A204.1 (cell line): ENCODE data around the gene ITGB7.

Source experiments
- FAIRE-seq: peaks from 2 replicates; lab custom pipeline; 2012; peaks lifted over from hg19 to GRCh38; lab: Jason Lieb, UNC

Gene ITGB7, protein sequence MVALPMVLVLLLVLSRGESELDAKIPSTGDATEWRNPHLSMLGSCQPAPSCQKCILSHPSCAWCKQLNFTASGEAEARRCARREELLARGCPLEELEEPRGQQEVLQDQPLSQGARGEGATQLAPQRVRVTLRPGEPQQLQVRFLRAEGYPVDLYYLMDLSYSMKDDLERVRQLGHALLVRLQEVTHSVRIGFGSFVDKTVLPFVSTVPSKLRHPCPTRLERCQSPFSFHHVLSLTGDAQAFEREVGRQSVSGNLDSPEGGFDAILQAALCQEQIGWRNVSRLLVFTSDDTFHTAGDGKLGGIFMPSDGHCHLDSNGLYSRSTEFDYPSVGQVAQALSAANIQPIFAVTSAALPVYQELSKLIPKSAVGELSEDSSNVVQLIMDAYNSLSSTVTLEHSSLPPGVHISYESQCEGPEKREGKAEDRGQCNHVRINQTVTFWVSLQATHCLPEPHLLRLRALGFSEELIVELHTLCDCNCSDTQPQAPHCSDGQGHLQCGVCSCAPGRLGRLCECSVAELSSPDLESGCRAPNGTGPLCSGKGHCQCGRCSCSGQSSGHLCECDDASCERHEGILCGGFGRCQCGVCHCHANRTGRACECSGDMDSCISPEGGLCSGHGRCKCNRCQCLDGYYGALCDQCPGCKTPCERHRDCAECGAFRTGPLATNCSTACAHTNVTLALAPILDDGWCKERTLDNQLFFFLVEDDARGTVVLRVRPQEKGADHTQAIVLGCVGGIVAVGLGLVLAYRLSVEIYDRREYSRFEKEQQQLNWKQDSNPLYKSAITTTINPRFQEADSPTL

DNA sequence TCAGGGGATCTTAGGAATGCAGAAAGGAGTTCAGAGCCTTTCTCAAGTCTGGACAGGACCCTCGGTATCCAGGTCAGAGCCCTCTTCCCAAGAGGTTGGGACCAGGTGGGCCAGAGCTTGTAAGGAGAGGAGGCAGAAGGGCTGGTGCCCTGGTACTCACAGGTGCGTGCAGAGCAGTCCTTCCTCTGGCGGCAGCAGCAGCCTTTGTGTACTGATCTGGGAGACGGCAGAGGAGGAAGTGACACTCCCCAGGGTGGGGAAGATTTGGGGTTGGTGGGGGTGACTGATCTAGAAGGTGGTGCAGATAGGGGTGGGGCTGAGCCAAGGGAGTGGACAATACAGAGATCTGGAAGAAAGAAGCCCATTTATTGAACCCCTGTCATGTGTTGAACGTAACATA, at the start of gene ITGB7:
TSS of gene ITGB7 (minus strand) at position 210 of the 400 bp plus-strand sequence. CDS start 6,808 bp downstream, outside the sequence.
- no peak for FAIRE-seq

DNA sequence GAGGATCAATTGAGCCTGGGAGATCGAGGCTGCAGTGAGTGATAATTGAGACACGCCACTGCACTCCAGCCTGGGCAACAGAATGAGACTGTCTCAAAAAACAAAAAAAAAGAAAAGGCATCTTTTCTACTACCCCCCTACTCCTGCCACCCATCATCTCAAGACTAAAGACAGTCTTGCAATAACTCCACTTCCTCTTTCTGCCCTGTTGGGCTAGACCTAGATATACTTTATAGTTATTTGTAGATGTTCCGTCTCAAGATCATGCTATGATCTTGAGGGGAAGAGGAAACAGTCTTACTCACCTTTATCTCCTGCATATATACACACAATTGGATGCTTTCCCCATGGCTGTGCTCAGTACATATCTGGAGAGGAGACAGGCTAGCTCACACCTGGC, 48.9 kb upstream of the ITGB7 start:
- no peak for FAIRE-seq

DNA sequence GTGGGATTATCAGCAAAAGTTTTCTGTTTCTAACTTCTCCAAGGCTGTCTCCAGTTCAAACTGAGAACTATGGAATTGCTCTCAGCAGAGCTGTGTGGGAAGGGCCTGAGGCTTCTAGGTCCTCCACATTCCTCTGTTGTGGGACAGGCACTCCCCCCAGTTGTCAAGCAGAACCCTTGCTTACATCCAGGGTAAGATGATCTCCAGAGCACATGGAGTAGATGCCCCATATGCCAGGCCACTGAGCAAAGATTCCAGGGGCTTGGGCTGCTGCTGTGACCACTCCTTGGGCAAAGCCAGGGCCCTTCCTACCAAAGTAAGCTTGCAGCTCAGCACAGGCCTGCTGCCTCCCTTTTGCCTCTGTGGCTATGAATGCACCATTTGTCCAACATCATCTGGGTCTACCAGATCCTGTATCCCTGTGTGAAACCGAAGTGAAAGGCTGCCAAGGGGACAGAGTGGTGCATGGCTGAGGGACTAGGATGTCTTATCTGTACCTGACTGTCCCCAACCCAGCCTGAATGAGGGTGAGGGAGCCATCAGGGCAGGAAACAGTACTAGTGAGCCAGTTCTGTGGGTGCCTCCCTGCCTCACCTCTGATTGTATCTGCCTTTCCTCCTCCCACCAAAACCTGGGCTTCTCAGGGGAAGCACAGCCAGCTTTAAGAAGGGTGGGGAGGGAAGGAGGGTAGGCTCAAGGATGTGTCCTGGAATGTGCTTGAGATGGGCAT, 47.9 kb upstream of the ITGB7 start:
- no peak for FAIRE-seq

DNA sequence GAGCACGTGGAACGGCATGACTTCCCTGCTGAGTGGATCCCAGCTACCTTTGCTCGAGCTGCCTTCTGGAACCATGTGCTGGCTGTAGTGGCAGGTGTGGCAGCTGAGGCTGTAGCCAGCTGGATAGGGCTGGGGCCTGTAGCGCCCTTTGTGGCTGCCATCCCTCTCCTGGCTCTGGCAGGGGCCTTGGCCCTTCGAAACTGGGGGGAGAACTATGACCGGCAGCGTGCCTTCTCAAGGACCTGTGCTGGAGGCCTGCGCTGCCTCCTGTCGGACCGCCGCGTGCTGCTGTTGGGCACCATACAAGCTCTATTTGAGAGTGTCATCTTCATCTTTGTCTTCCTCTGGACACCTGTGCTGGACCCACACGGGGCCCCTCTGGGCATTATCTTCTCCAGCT, 46.2 kb upstream of the ITGB7 start:
- FAIRE-seq, result no peak

DNA sequence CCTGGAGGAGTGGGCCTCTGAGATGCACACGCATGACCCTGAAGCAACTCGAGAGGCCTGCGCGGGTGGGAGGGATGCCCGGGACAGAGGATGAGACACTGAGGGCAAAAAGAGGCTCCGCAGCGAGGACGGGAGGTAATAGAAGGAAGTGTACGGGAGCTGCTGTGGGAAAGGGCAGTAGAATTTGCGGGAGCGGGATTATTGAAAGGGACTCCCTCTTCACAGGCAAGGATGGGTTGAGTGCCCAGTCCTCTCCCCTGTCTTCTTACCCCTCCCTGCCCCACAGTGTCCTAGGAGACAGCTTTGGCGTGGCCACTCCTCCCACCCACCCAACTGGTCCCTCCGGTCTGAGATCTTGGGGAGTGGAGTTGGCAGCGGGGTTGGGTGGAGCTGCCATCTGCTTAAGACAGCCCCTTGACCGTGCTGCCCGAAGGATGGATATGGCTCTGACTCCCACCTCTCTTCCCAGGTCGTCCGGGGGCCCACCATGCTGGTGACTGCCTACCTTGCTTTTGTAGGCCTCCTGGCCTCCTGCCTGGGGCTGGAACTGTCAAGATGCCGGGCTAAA, 45.4 kb upstream of the ITGB7 start:
- no peak for FAIRE-seq

DNA sequence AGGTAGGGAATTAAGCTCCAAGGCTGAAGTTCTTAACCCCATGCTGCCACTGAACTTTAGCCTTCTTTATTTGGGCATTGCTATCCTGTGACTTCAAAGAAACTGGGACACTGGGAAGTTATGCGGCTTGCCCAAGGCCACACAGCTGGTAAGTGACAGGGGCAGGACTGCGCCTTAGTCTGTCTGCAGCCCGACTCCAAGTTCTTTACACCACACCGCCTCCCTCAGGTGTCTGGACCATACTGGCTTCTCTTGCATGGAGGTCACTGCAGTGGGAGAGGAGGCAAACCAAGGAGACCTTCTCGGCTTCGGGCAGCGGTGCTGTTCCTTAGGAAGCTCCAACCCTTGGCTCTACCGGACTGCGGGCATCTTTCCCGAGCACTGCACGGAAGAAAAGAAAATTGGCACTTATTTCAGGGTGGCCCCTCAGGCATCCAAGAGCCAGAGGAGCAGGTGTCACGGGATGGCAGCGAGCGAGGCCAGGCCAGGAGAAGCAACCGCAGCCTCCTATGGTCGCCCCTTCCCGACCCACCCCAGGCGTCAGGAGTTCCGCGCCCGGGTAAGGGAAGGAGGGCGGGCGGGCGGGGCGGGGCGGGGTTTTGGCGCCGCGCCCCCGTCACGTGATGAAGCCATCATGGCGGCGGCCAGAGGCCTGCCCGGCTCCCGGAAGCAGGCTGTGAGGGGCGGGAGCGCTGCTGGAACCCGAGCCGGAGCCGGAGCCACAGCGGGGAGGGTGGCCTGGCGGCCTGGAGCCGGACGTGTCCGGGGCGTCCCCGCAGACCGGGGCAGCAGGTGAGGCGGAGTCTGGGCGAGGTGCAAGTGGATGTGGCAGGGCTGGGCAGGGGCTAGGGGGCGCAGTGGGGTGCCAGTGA, 44.7 kb upstream of the ITGB7 start:
- FAIRE-seq, result no peak

DNA sequence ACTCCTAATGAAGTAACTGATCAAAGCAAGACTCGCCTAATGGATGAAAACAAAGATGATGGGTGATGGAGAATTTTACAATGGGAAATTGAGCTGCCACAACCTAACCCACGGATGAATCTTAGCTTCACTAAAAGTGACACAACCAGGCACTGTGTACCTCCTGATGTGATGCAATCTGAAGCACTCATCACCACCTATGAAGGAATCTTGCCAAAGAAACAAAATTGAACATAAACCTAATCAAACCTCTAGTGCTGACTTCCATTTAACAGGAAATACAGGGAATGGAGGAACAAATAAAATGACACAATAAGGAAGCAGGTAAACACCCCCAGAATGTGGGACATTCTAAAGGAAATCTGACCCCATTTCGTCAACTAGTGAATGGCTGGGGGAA, 38.2 kb upstream of the ITGB7 start:
- no peak for FAIRE-seq

DNA sequence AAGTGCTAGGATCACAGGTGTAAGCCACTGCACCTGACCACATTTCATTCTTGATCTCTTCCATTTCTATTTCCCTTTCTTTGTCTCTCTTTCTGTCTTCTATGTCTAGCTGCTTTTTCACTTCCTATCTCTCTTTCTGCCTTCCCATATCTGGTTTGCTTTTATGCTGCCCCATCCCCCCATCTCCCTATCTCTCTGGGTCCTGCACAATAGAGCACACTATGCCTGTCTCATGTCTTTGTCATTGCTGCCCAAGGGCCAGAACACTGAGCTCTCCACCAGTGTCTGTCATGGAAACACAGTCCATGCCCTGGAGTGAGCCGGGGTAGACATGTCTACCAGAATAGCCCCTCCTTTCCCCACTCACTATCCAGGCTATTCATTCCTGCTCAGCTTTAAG, 37.3 kb upstream of the ITGB7 start:
- no peak for FAIRE-seq

DNA sequence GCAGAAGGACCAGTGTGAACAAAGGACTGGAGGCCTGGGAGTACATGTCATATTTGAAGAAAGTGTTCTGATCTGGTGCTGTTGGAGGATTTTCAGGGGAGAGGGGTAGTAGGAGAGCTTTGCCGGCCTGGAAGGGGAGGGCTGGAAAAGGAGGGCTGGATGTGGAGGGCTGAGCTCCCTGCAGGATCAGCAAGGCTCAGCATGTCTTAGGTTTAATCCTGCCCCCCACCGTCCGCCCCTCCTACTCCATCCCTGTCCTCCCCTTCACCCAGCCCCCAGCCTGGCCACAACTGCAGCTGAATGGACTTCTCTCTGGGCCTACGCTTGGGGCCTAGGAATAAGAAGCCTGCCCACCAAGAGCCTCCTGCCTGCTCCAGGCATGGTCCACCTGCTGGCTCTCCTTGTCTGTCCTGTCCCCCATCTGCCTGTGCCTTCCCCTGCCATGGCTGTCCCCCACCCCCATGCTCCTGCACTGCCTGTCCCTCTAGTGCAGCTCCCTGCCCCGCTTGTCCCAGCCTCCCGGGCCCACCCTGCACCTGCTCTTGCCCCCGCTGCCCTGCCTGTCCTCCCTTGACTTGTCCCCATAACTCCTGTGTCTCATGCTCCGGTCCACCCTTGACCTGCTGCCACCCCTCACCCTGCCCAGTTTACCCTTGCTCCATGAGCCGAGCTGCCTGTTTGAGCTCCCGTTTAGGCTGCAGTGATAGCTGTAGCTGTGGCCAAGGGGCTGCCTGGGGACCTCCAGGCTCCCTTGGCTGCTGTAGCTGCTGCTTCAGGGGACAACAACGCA, 34.8 kb upstream of the ITGB7 start:
- no peak for FAIRE-seq

DNA sequence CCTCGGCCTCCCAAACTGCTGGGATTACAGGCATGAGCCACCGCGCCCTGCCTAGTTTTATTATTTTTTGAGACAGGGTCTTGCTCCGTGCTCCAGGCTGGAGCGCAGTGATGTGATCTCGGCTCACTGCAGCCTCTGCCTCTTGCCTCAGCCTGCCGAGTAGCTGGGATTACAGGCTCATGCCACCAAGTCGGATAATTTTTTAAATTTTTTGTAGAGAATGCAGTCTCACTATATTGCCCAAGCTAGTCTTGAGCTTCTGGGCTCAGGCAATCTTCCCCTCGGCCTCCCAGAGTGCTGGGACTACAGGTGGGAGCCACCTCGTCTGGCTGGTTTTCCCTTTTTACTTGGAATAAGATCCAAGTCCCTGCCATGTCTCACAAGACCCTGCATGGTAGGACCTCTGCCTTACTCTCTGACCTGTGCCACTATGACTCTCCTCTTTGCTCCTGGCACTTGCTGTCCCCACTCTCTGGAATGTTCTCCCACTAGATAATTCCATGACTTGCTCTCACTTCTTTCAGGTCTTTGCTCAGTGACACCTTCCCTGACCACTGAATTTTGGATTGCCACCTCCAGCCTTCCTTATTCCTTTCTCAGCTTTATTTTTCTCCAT, 32.7 kb upstream of the ITGB7 start:
- no peak for FAIRE-seq

DNA sequence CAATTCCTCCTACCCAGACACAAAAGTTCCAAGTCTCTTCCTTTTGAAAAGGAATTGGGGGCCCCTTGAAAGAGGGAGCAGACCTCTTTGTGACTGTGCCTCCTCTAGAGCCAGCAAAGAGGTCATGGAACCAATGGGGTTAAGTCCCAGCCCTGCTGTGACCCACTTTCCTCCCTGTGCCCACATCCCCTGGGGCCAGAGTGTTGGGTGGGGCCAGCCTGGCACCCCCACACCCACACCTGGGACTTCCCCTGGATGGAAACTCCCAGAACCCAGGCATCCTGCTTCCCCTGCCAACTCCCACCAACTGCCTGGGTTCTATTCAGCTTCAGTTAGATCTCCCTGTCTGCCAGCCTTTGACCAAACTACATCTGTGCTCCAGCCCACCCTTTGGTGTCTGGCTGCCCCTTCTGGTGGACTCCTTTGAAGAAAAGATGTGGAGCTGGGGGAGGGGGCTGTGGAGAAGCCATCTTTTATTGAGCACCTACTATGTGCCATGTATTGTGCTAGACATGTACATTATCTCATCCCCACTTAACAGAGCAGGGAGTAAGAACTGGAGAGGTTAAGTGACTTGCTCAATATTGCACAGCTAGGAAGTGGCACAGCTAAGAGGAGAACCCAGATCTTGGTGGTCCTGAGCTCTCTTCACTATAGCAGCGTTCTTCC, 29.5 kb upstream of the ITGB7 start:
- FAIRE-seq, result no peak

DNA sequence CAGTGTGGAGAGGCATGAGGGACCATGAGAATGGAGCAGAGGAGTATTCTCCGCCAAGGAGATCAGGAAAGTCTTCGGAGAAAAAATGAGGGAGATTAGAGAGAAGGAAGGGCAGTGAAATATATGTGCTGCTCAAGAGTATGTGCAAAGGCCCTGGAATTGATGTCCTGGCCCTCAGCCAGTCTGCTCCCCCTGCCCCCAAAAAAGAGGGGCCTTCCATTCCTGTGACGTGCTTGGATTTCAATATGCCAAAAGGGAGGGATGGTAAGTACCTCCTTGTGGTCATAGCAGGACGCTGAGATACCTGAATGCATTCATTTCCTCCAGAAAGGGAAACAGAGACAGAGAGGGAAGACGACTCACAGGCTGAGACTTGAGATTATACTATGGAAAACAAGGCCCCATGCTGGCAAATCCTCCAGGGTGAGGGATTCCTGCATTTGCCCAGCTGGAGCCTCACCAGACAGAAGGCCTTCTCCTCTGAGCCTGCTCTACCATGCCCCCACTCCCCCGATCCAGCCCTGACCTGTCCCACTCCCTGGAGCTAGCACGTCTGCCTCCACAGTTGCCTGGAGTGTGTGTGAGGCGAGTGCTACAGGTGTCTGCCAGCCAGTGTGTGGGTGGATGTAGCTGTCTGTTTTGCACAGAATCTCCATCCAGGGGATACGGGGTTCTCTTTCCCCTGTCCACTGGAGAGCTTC, 28.8 kb upstream of the ITGB7 start:
- FAIRE-seq, result no peak

DNA sequence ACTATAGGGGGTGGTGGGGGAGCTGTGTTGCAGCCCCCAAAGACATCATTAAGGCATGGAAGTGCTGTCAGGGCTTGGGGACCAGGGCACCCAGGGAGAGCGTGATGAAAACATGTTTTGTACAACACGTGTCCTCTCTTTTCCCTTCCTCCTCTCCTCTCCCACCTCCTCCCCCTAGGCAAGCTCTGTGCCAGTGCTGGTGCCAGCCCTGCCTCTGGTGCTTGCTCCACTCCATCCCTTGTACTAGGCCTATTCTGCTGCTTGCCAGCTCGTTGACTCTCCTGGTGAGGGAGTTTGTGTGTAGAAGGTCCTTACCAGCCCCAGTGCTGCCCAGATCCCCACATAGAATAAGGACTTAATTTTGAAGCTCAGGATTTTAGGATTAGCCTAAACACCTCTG, 28.1 kb upstream of the ITGB7 start:
- no peak for FAIRE-seq

DNA sequence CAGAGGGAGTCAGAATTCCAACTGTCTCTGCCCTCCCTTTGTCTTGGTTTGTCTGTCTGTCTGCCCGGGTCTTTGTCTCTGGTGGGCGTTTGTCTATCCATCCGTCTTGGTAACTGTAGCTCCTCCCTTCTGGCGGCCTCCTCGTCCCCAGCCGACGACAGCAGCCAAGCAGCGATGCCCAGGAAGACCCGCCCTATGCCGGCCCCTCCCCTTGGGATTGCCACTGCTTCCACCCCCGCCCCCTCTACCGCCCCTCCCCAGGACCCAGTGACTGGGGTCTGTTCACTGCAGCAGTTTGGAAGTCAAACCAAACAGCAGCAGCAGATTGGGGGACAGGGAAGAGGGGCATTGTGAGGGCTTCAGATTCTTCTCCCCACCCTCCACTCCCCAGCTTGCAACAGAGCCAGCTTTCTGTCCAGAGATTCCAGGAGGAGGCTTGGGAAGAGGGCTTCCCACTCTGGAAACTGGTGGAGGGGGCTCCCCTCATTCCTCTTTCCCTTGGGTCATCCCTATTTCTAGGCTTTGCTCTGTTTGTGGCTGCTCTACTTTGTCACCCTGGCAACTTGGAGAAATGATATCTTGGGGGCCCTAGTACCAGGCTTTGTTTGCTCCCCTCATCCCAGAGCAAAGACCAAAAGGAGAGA, 27.3 kb upstream of the ITGB7 start:
- FAIRE-seq, result no peak

DNA sequence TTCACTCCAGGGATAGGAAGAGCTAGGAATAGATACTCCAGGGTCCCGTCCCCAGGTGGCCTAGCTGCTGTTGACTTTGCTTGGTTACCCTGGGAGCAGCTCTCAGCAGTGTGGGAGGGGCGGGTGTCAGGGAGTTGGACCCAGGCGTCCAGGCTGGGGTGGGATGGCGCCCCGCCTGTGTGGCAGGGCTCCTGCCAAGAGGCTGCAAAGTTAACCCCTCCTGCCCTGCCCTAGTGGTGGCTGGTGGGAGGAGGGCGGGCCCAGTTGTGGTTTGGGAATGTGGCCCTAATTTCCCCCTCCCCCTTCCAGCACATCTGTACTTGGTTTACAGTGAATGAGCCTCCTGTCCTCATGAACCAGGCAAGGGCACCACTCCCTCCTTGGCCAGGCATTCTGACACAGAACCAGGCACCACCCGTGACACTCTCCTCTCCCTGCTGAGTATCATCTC, 26.6 kb upstream of the ITGB7 start:
- no peak for FAIRE-seq

DNA sequence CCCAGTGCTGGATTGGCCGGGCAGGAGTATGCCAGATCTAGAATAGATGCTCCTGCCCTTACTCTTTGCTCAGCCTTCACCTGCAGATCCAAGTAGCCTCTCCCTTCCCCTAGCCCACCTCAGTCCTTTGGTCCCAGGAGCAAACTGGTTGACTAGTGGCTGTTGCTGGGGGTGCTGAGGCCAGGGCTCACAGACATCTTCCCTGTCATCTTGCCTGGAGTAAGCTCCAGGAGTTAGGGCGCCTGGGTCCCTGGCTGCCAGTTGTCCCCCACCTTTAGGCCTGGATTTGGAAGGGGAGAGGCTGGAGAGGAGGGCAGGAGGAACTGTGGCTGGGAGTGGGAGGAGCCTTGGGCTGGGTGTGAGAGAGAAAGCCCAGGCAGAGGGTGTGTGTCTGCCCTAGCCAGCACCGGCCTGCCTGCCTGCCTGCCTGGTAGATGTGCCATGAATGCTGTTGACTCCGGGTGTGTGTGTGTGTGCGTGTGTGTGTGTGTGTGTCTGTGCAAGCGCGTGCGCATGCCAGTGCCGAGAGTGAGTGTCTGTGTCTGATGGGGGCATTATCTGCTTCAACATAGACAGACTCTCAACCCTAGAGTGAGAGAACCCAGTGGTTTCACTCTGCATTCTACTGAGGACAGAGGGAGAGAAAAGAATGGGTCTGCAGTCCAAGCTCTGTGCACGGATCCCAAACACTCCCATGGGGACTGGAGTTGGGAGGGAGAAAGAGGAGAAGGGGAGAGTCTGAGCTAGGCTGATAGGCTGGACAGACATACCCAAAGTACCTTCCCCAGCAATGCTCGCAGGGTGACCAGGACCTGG, 25.8 kb upstream of the ITGB7 start:
- FAIRE-seq, result no peak

DNA sequence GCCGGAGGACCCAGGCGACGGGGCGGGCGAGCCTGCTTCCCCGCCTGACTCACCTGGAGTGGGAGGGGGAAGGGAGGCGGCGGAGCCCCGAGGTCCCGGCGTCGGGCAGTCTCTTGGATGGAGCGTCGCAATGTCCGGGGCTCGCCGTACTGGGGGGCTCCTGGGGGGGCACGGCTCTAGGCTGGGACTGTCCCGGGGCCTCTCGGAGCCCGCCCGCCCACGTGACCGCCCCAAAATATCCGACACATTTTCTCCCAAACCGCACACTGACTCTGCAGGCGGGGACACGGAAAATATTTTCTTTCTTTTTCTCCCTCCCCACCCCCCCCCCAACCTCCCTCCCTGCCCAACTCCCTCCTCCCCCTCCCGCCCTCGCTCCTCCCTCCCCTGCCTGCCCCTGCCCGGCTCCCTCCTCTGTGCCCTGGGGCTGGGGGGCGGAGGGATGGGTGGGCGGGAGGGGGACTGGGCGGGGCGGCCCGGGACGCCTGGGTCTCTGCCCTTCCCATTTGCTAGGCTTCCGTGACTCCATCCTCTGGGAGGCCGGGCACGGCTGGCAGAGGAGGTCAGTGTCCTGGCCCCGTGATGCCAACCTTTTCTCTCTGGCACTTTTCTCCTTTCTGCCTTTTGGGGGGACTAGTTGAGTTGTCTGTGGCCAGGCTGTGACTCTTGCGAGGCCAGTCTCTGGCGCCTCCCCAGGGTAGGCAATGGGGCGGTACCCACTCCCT, 25.0 kb upstream of the ITGB7 start, which contains the start of gene RARG:
TSS of gene RARG (minus strand) at position 289 of the 725 bp plus-strand sequence. CDS start 4,664 bp downstream, outside the sequence.
- FAIRE-seq, result no peak
